Stomach (tissue), 4 donors: ENCODE measurements around the gene P2RY11.

ENCODE experiments used
- EP300 ChIP-seq: sonication (generic); formaldehyde crosslinking; IDR thresholded peaks from one replicate; pipeline ENCODE4 v1.6.1; 2017; ENCODE audit warnings: antibody characterized with exemption
- POLR2A ChIP-seq, 4 donors: fragments of 450-650 bp; IDR thresholded peaks; one replicate each; pipeline ENCODE4 v1.6.1; 2016; ENCODE audit warnings: antibody characterized with exemption in 4 of 4, control low read depth in 2 of 4, mild to moderate bottlenecking in 1 of 4, moderate library complexity in 1 of 4
- POLR2AphosphoS5 ChIP-seq, 3 donors: sonication (generic); formaldehyde crosslinking; IDR thresholded peaks; one replicate each; pipeline ENCODE4 v1.6.1; 2016; ENCODE audit warnings: antibody characterized with exemption in 3 of 3
- TF ChIP-seq, protein P1 (sequence below), 7 experiments: fragments of 450-650 bp in 4 of 7; fragments of 200-600 bp in 3 of 7; sonication (generic) in 3 of 7; IDR thresholded peaks; one replicate each; pipeline ENCODE4 v1.5.1; 2016 to 2019; ENCODE audit warnings: antibody characterized with exemption in 7 of 7, control low read depth in 2 of 7, mild to moderate bottlenecking in 1 of 7

GRCh38 chr19:10107254-10107653, 4.2 kb upstream of the P2RY11 start:
- TF ChIP-seq, protein P1, sequence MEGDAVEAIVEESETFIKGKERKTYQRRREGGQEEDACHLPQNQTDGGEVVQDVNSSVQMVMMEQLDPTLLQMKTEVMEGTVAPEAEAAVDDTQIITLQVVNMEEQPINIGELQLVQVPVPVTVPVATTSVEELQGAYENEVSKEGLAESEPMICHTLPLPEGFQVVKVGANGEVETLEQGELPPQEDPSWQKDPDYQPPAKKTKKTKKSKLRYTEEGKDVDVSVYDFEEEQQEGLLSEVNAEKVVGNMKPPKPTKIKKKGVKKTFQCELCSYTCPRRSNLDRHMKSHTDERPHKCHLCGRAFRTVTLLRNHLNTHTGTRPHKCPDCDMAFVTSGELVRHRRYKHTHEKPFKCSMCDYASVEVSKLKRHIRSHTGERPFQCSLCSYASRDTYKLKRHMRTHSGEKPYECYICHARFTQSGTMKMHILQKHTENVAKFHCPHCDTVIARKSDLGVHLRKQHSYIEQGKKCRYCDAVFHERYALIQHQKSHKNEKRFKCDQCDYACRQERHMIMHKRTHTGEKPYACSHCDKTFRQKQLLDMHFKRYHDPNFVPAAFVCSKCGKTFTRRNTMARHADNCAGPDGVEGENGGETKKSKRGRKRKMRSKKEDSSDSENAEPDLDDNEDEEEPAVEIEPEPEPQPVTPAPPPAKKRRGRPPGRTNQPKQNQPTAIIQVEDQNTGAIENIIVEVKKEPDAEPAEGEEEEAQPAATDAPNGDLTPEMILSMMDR (IDR thresholded peaks at IDR 0.05): no peak
- TF ChIP-seq POLR2A (IDR thresholded peaks at IDR 0.05): no peak
- TF ChIP-seq POLR2AphosphoS5 (IDR thresholded peaks at IDR 0.05): no peak
- no peak for TF ChIP-seq EP300
